Measurements from ENCODE around the gene SLC26A1. TPM values are rescaled to one million over a fixed set of nuclear protein-coding genes. Genes with fewer than 3 reads are reported as not detected.
"Not testable (repeated sequence)": the region's sequence is repeated elsewhere in the genome, so short reads cannot be mapped to it uniquely, and the experiment has no call there.

SLC26A1 gene
- total RNA-seq, 4 donors from 2014 or later = not detected

GRCh38 chr4:945274-946102, 47.7 kb downstream of the SLC26A1 start:
- H3K36me3 ChIP-seq = no peaks in the 10 kb centered on the region
- no peaks in the 10 kb centered on the region for H3K27me3 ChIP-seq
- no peak overlapping the region for H3K4me3 ChIP-seq
- no peak overlapping the region for H3K27ac ChIP-seq
- intact Hi-C loops (cut with DNase I) = no loop called here
- H3K9me3 ChIP-seq = no peaks in the 10 kb centered on the region
- TF ChIP-seq CTCF (IDR thresholded peaks at IDR 0.05) (no peak), POLR2A (IDR thresholded peaks at IDR 0.05) (no peak)
- no peak for DNase-seq
- WGBS, 2 donors = 73 to 75% methylated on average over 25 to 28 of the region's 28 CpGs
- H3K4me1 ChIP-seq = peaks cover 0 to 7% (median 6%) of the 10 kb centered on the region in 3 donors

- H3K27me3 ChIP-seq; H3K4me1 ChIP-seq; intact Hi-C loops (cut with DNase I); H3K4me3 ChIP-seq; DNase-seq; H3K27ac ChIP-seq; H3K9me3 ChIP-seq; H3K36me3 ChIP-seq: not testable (repeated sequence)
- 80 to 83% methylated on average over 3 to 4 of the region's 4 CpGs for WGBS, 2 donors
Observed at GRCh38 chr4:939508-939907, 53.7 kb downstream of the SLC26A1 start.

Other genes with a start within 250 kb of the SLC26A1 start
- under 1 TPM in 2 of 4 donors, not detected in 2; 0.44 to 0.57 TPM for gene CPLX1, start 167.3 kb downstream of the SLC26A1 start, total RNA-seq
- 10 to 100 TPM; 70.6 to 97.8 (median 80.7) TPM for gene GAK, start 61.1 kb downstream of the SLC26A1 start, total RNA-seq
- gene TMEM175, start 60.9 kb downstream of the SLC26A1 start, total RNA-seq = 10 to 100 TPM in 3 of 4 donors, 1 to 10 TPM in 1; 8.4 to 22.9 (median 19.7) TPM
- 10 to 100 TPM in 2 of 4 donors, 1 to 10 TPM in 2; 9.5 to 12.0 (median 10.7) TPM for gene DGKQ, start 19.8 kb downstream of the SLC26A1 start, total RNA-seq
- 10 to 100 TPM in 2 of 4 donors, 1 to 10 TPM in 2; 4.3 to 20.5 (median 14.1) TPM for gene IDUA, start 6.4 kb downstream of the SLC26A1 start, total RNA-seq
- 10 to 100 TPM in 1 of 4 donors, 1 to 10 TPM in 3; 2.8 to 10.1 (median 4.7) TPM for gene FGFRL1, start 18.2 kb upstream of the SLC26A1 start, total RNA-seq
- 1 to 10 TPM in 2 of 4 donors, under 1 TPM in 2; 0.53 to 6.3 (median 1.9) TPM for gene RNF212, start 120.2 kb upstream of the SLC26A1 start, total RNA-seq
- gene SPON2, start 179.2 kb upstream of the SLC26A1 start, total RNA-seq = 10 to 100 TPM; 14.5 to 53.4 (median 21.3) TPM